Left lung (tissue), 10 donors: ENCODE data around the gene OR5H14. TPM values are rescaled to one million over a fixed set of nuclear protein-coding genes. Genes with fewer than 3 reads are reported as not detected.
A peak's percentile ranks its signal among the peaks of the same experiment; 100 is the strongest.
"Not testable (repeated sequence)": the region's sequence is repeated elsewhere in the genome, so short reads cannot be mapped to it uniquely, and the experiment has no call there.

Experiments
- ATAC-seq: fragments of 200-7000 bp; cut with Tn5 transposase; one replicate; pipeline ENCODE4 v1.9.1; 2020; ENCODE audit warnings: moderate library complexity
- DNase-seq, 4 donors: peaks; one replicate each; pipeline ENCODE4 v3.0.0-alpha.2; 2013 to 2020
- H3K27ac ChIP-seq, 2 donors: fragments of 200-600 bp; sonication (generic) in 1 of 2; one replicate each; pipeline versions ENCODE4 v1.5.0 to v1.8.0; 2020 to 2021
- H3K27me3 ChIP-seq, 2 donors: fragments of 200-600 bp; sonication (generic) in 1 of 2; one replicate each; pipeline versions ENCODE4 v1.5.0 to v1.8.0; 2020 to 2021
- H3K36me3 ChIP-seq, 2 donors: fragments of 200-600 bp; sonication (generic) in 1 of 2; one replicate each; pipeline versions ENCODE4 v1.5.0 to v1.8.0; 2020 to 2021
- H3K4me1 ChIP-seq, 2 donors: fragments of 200-600 bp; one replicate each; pipeline ENCODE4 v1.8.0; 2021
- H3K4me3 ChIP-seq, 2 donors: fragments of 200-600 bp; sonication (generic) in 1 of 2; one replicate each; pipeline versions ENCODE4 v1.5.0 to v1.8.0; 2020 to 2021; ENCODE audit warnings: mild to moderate bottlenecking in 1 of 2
- H3K9me3 ChIP-seq, 2 donors: fragments of 200-600 bp; sonication (generic) in 1 of 2; one replicate each; pipeline versions ENCODE4 v1.5.0 to v1.8.0; 2020 to 2021
- intact Hi-C, 2 donors: fragments of 100-400 bp; cut with DNase I; formaldehyde crosslinking; loops; one replicate each; pipeline versions ENCODE4 v1.11.2 to v1.14.2; 2022
- polyA plus RNA-seq, 6 donors: library from polyadenylated mRNA; unstranded; fragments of 120-200 nt; gene quantifications; one replicate each; pipeline ENCODE4 v1.2.1, GENCODE V29; 2013; ENCODE audit not compliant: insufficient read length in 6 of 6
- total RNA-seq, 2 donors: library from RNA; stranded (reverse); fragmentation: NEBNext Ultra II Directional; extraction: Animal tissue kit (Norgen Biotek cat#: 25700); gene quantifications; one replicate each; pipeline ENCODE4 v1.2.1, GENCODE V29; 2021
- TF ChIP-seq, protein P1 (sequence below), 2 donors: fragments of 200-600 bp; sonication (generic) in 1 of 2; IDR thresholded peaks; one replicate each; pipeline versions ENCODE4 v1.5.0 to v1.8.0; 2021; ENCODE audit warnings: antibody characterized with exemption in 2 of 2
- donor health status: DM: no; HTN: yes; CAD: no.
- donor health status: DM: no; HTN: no; CAD: no.

Gene OR5H14
- total and polyA plus RNA-seq, 8 donors: 0.03 TPM; not detected in 5

DNA sequence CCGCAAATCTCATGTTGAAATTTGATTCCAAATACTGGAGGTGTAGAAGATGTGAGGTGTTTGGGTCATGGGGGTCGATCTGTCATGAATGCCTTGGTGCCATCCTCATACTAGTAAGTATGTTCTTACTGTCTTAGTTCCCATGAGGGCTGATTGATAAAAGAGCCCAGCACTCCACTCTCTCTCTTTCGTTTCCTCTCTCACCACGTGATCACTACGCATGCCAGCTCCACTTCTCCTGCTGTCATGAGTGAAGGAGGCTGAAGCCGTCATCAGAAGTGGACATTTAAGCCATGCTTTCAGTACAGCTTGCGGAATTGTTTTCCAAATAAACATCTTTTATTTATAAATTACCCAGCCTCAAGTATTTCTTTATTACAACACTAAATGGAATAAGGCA, 25.3 kb downstream of the OR5H14 start:
- Histone ChIP-seq H3K27ac (no peak overlapping the region), H3K4me1 (no peaks in the 10 kb centered on the region), H3K27me3 (no peaks in the 10 kb centered on the region), H3K36me3 (no peaks in the 10 kb centered on the region), H3K9me3 (peaks cover 0 to 4% of the 10 kb centered on the region in 2 donors), H3K4me3 (no peak overlapping the region)
- no peak for DNase-seq
- no peak for ATAC-seq
- intact Hi-C loops: no loop called here
- TF ChIP-seq, protein P1, sequence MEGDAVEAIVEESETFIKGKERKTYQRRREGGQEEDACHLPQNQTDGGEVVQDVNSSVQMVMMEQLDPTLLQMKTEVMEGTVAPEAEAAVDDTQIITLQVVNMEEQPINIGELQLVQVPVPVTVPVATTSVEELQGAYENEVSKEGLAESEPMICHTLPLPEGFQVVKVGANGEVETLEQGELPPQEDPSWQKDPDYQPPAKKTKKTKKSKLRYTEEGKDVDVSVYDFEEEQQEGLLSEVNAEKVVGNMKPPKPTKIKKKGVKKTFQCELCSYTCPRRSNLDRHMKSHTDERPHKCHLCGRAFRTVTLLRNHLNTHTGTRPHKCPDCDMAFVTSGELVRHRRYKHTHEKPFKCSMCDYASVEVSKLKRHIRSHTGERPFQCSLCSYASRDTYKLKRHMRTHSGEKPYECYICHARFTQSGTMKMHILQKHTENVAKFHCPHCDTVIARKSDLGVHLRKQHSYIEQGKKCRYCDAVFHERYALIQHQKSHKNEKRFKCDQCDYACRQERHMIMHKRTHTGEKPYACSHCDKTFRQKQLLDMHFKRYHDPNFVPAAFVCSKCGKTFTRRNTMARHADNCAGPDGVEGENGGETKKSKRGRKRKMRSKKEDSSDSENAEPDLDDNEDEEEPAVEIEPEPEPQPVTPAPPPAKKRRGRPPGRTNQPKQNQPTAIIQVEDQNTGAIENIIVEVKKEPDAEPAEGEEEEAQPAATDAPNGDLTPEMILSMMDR (IDR thresholded peaks at IDR 0.05): no peak

DNA sequence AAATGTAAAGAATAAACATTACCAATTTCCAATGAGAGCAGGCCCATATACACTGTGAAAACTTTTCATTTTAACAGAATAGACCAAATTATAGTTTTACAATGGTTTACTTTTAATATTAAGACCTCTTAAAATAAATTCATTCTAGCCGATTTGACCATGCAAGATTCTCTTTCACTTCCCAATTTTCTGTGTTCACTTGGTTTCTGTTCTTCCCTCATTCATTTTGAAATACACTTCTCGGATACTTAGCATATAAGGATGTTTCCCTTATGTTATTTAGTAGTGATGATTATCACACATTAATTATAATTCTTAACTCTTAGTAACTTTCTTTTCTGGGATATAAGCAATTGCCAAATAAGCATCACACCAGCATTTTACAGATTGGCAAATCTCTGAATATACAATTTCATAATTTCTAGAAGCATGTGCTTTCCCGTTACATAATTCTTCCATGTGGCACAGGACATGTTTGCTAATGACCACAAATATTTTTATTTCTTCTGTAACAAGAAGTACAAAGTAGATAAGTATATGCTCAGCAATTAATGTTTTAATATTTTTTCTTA, 33.1 kb downstream of the OR5H14 start:
- no peak for ATAC-seq

DNA sequence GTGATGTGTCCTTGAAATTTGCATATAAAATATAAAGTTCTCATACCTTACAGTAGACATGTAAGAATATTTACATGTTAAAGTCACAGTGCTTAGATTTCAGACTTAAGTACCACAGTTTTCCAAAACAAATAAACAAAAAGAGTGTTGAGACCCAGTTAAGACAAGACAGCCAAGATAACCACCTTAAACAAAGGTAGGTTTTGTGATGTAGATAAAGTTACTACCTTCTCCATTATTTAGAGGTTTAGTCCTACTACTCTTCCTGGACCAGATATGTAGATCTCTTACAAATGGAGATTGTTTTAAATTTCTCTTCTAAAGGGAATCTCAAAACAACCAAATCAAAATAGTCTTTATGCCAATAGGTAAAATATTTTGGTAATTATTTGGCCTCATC, 34.9 kb downstream of the OR5H14 start:
- no peaks in the 10 kb centered on the region for H3K9me3 ChIP-seq
- H3K27me3 ChIP-seq: no peaks in the 10 kb centered on the region
- ATAC-seq (no peak), DNase-seq (no peak)
- TF ChIP-seq, protein P1 (IDR thresholded peaks at IDR 0.05): no peak
- no peak overlapping the region for H3K4me3 ChIP-seq
- no peak overlapping the region for H3K27ac ChIP-seq
- H3K4me1 ChIP-seq: no peaks in the 10 kb centered on the region
- no peaks in the 10 kb centered on the region for H3K36me3 ChIP-seq
- intact Hi-C loops: no loop called here

More for the DNA sequence above, 33.1 kb downstream of the OR5H14 start:
- Histone ChIP-seq H3K9me3 (no peaks in the 10 kb centered on the region), H3K27me3 (no peaks in the 10 kb centered on the region), H3K36me3 (no peaks in the 10 kb centered on the region), H3K27ac (no peak overlapping the region), H3K4me3 (no peak overlapping the region), H3K4me1 (no peaks in the 10 kb centered on the region)
- intact Hi-C loops: no loop called here
- DNase-seq: no peak
- TF ChIP-seq, protein P1 (IDR thresholded peaks at IDR 0.05): no peak

DNA sequence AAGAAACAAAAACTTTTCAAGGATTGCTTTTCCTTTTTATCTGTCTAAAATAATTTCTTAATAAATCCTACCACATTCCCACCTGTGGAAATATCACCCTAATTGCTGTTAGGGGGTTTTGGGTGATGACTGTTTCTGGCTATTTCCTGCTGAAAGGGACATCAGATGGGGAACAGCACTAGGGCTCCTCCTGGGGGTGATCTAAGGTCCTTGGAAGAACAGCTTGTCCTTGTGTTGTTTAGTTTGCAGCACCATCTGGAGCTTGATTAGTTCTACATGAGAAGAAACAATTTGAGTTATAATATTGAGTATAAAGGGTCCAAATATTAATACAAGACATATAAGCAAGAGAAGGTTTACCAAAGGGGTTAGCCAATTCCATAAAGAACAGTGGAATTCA, 37.9 kb downstream of the OR5H14 start:
- H3K4me1 ChIP-seq: no peaks in the 10 kb centered on the region
- H3K9me3 ChIP-seq: no peaks in the 10 kb centered on the region
- H3K4me3 ChIP-seq: no peak overlapping the region
- ATAC-seq (peak; percentile 45), DNase-seq (no peak)
- no peaks in the 10 kb centered on the region for H3K27me3 ChIP-seq
- intact Hi-C loops: no loop called here
- no peaks in the 10 kb centered on the region for H3K36me3 ChIP-seq
- TF ChIP-seq, protein P1 (IDR thresholded peaks at IDR 0.05): no peak
- no peak overlapping the region for H3K27ac ChIP-seq

- Histone ChIP-seq H3K27me3 (no peaks in the 10 kb centered on the region), H3K36me3 (no peaks in the 10 kb centered on the region), H3K27ac (no peak overlapping the region), H3K4me3 (no peak overlapping the region), H3K4me1 (no peaks in the 10 kb centered on the region), H3K9me3 (no peaks in the 10 kb centered on the region)
- ATAC-seq: peak; percentile 66
- intact Hi-C loops: no loop called here
- TF ChIP-seq, protein P1 (IDR thresholded peaks at IDR 0.05): no peak
- no peak for DNase-seq
Observed at GRCh38 chr3:98188545-98188944, 41.3 kb downstream of the OR5H14 start.

GRCh38 chr3:98190911-98191310, 43.6 kb downstream of the OR5H14 start:
- ATAC-seq, H3K4me1 ChIP-seq, H3K9me3 ChIP-seq, H3K27ac ChIP-seq, H3K4me3 ChIP-seq, H3K27me3 ChIP-seq, intact Hi-C loops, H3K36me3 ChIP-seq, DNase-seq: not testable (repeated sequence)

- H3K27me3 ChIP-seq, DNase-seq, H3K9me3 ChIP-seq, H3K4me1 ChIP-seq, H3K36me3 ChIP-seq, ATAC-seq, intact Hi-C loops, H3K27ac ChIP-seq, H3K4me3 ChIP-seq: not testable (repeated sequence)
Observed at GRCh38 chr3:98196293-98196692, 49.0 kb downstream of the OR5H14 start.
